IPS DF 6.9 (cell line): ENCODE data around the gene CDK5R2.

ENCODE experiments used
- DNase-seq: peaks from one replicate; pipeline ENCODE4 v3.0.0-alpha.2; 2013; ENCODE audit warnings: low read depth, low spot score
- H3K27ac ChIP-seq: one replicate; pipeline ENCODE4 v1.5.1; 2013; ENCODE audit warnings: low read length, control low read depth
- H3K27me3 ChIP-seq: 2 replicates; pipeline ENCODE4 v1.6.1; 2013; ENCODE audit warnings: mild to moderate bottlenecking, low read length; ENCODE audit not compliant: control insufficient read depth, insufficient read depth
- H3K36me3 ChIP-seq: 2 replicates; pipeline ENCODE4 v1.6.1; 2013; ENCODE audit warnings: low read length; ENCODE audit not compliant: control insufficient read depth, insufficient read depth
- H3K4me1 ChIP-seq: 2 replicates; pipeline ENCODE4 v1.6.1; 2013; ENCODE audit warnings: low read length; ENCODE audit not compliant: control insufficient read depth, insufficient read depth
- H3K4me3 ChIP-seq: 2 replicates; pipeline ENCODE4 v1.5.1; 2013; ENCODE audit warnings: mild to moderate bottlenecking, low read length
- H3K9me3 ChIP-seq: 2 replicates; pipeline ENCODE4 v1.6.1; 2013; ENCODE audit warnings: low read length, inconsistent platforms; ENCODE audit not compliant: control insufficient read depth, insufficient read depth
- WGBS: extraction: QIAGEN DNeasy Blood & Tissue Kit; methylation state at CpG from one replicate; pipeline ENCODE4 v1.1.7; 2013; ENCODE audit warnings: mixed read lengths, missing lambda C conversion rate; ENCODE audit not compliant: insufficient read length, insufficient coverage; 5-methylcytosine and 5-hydroxymethylcytosine counted together

CDK5R2 gene

DNA sequence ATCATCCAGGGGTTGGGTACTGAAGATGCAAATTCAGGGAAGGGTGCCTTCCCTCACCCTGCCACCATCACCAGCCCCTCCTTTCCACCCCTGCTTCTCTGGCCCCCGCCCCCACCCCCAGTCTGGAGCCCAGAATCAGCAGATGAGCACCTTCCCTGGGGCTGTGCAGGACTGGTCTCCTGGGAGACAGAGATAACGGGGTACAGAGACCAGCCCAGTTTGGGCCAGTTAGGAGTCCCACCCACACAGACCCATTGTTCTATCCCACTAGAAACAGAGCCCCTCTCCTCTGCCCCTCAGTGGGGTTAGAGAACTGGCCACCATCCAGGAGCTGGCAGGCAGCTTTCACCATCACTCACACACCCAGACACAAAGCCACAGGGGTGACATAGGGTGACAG lies 38.3 kb downstream of the CDK5R2 start:
- no CpG with 5 or more reads among the region's 2 CpGs for WGBS
- Histone ChIP-seq H3K4me1 (peaks cover 11% of the 10 kb centered on the region), H3K4me3 (no peak overlapping the region), H3K27ac (no peak overlapping the region), H3K9me3 (no peaks in the 10 kb centered on the region), H3K27me3 (peaks cover 93% of the 10 kb centered on the region), H3K36me3 (no peaks in the 10 kb centered on the region)
- no peak for DNase-seq

DNA sequence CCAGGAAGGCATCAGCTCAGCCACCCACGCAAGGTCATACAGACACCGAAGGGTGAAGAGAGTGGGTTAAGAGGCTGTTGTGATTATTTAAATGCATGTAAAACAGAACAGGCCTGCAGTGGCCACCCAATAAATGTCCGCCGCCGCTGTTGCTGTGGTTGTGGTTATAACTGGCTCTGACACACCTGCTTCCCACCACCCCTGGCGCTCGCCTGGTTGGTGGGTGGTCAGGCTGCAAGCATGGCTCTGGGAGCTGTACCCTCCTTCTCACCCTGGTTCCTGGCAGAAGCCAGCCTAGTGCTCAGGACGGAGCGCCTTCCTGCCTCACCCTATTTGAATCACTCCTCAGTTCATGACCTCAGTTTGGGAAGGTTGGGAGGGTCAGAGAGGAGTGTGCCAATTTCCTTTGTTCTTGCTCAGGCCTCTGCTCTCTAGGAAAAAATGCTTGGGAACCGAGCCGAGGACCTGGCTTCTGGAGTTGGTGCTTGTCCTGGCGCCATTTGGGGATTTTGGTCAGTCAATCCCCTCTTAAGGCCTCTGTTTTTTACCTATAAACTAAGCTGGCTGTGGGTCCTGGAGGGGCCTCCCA lies 39.0 kb downstream of the CDK5R2 start:
- H3K36me3 ChIP-seq = no peaks in the 10 kb centered on the region
- H3K27ac ChIP-seq = no peak overlapping the region
- WGBS = no CpG with 5 or more reads among the region's 12 CpGs
- peaks cover 88% of the 10 kb centered on the region for H3K27me3 ChIP-seq
- no peak for DNase-seq
- H3K4me3 ChIP-seq = no peak overlapping the region
- no peaks in the 10 kb centered on the region for H3K9me3 ChIP-seq
- peaks cover 9% of the 10 kb centered on the region; the same call in 1 of the 2 replicates for H3K4me1 ChIP-seq

GRCh38 chr2:218999021-218999880 lies 39.8 kb downstream of the CDK5R2 start:
- no peaks in the 10 kb centered on the region for H3K9me3 ChIP-seq
- peaks cover 88% of the 10 kb centered on the region for H3K27me3 ChIP-seq
- no peak for DNase-seq
- WGBS = no CpG with 5 or more reads among the region's 10 CpGs
- H3K4me1 ChIP-seq = peaks cover 9% of the 10 kb centered on the region; the same call in 1 of the 2 replicates
- H3K27ac ChIP-seq = no peak overlapping the region
- no peaks in the 10 kb centered on the region for H3K36me3 ChIP-seq
- no peak overlapping the region for H3K4me3 ChIP-seq

DNA sequence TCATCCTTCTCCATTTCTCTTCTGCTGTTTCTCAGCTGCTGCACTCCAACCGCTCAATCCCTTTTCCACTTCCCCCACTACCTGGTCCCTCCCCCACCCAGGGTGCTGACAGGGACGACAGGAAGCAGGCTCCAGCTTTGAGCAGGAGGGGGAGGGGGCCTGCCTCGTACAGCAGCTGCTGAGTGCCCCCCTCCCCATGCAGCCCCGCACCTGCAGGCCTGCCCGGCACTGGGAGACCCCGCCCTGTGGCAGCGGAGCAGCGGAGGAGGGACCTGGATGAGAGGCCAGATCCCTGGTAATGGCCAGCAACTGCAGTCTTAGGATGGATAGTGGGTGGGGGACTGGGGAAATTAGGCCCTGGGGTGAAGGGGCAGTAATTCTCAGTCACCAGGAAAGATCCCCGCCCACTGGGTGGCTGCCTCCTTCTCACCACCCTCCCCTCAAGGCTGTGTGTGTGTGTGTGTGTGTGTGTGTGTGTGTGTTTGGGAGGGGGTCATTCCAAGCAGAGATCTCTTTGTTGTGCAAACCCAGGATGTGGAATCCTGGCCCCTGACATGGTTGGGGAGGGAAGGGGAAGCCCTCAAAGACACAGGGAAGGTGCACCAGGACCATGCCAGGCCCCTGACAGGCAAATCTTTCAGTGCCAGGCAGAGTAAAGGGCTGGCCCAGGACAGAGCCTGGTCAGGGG lies 40.6 kb downstream of the CDK5R2 start:
- H3K27ac ChIP-seq = no peak overlapping the region
- no peaks in the 10 kb centered on the region for H3K9me3 ChIP-seq
- H3K4me1 ChIP-seq = peaks cover 9% of the 10 kb centered on the region; the same call in 1 of the 2 replicates
- H3K27me3 ChIP-seq = peaks cover 84% of the 10 kb centered on the region
- no peak for DNase-seq
- H3K4me3 ChIP-seq = no peak overlapping the region
- WGBS = no CpG with 5 or more reads among the region's 9 CpGs
- H3K36me3 ChIP-seq = no peaks in the 10 kb centered on the region

GRCh38 chr2:219000569-219000960 lies 41.1 kb downstream of the CDK5R2 start:
- H3K27me3 ChIP-seq = peaks cover 80% of the 10 kb centered on the region
- DNase-seq = no peak
- no peak overlapping the region for H3K4me3 ChIP-seq
- no peaks in the 10 kb centered on the region for H3K36me3 ChIP-seq
- no peaks in the 10 kb centered on the region for H3K9me3 ChIP-seq
- no CpG with 5 or more reads among the region's 8 CpGs for WGBS
- H3K27ac ChIP-seq = no peak overlapping the region
- peaks cover 9% of the 10 kb centered on the region; the same call in 1 of the 2 replicates for H3K4me1 ChIP-seq

DNA sequence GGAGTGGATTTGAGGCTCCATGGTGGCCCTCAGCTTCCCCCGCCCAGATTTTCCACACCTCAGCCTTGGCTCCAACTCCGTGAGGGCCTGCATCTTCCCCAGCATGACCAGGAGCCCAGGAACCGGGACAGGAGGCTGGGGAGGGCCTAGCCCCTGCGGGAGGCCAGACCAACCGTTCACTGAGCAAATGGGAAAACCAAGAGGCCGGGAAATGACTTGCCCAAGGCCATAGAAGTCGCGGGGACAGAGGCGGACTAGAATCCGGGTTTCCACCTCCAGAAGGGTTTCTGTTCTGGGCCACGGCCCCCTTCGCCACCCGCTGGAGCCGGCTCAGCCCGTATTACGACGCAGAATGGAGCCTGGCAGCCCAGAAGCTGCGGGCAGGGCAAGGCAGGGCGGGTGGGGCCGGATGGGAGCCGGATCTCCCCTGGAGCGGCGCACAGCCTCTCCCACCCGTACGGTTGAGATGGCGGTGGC lies 41.7 kb downstream of the CDK5R2 start:
- H3K4me3 ChIP-seq = no peak overlapping the region
- peaks cover 9% of the 10 kb centered on the region; the same call in 1 of the 2 replicates for H3K4me1 ChIP-seq
- peaks cover 76% of the 10 kb centered on the region for H3K27me3 ChIP-seq
- DNase-seq = no peak
- no peaks in the 10 kb centered on the region for H3K36me3 ChIP-seq
- WGBS = no CpG with 5 or more reads among the region's 26 CpGs
- no peak overlapping the region for H3K27ac ChIP-seq
- H3K9me3 ChIP-seq = no peaks in the 10 kb centered on the region

DNA sequence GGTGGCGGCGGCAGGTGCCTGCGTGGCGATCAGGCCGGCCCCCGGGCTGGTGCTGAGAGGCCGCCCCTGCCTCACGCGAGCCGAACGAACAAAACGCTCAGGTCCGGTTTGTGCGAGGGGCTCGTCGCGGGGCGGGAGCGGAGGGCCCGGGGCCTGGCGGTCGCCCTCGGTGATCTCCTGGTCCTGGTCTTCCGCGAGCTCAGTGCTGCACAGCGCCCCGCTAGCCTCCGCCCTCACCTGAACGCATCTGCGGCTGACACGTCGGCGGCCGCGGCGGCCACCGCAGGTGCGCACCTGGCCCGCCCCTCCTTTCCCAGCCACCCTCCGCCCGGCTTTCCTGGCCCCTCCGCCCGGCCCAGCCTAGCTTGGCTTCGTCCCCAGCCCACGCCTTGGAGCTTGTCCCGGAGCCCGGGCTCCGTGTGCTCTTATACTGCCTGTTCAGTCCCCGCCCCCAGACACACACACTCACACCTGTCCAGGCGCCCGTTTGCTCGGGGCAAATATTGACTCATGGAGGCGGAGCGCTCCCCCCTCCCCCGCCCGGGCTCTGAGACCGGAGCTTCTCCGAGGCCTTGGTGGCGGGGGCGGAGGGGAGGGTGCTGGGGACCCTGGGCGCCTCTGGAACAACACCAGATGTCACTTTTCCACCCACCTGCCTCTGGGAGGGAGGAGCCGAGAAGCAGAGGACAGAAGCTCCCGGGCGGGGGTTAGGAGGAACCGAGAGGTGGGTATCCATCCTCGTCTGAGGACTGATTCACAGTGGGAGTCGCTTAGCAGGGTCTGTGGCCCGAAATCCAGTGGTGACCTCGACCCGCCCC lies 42.3 kb downstream of the CDK5R2 start:
- Histone ChIP-seq H3K27me3 (peaks cover 69% of the 10 kb centered on the region), H3K27ac (no peak overlapping the region), H3K9me3 (no peaks in the 10 kb centered on the region), H3K4me1 (peaks cover 7% of the 10 kb centered on the region; the same call in 1 of the 2 replicates), H3K4me3 (no peak overlapping the region; the same call in 1 of the 2 replicates), H3K36me3 (no peaks in the 10 kb centered on the region)
- DNase-seq = no peak
- WGBS = no CpG with 5 or more reads among the region's 70 CpGs

DNA sequence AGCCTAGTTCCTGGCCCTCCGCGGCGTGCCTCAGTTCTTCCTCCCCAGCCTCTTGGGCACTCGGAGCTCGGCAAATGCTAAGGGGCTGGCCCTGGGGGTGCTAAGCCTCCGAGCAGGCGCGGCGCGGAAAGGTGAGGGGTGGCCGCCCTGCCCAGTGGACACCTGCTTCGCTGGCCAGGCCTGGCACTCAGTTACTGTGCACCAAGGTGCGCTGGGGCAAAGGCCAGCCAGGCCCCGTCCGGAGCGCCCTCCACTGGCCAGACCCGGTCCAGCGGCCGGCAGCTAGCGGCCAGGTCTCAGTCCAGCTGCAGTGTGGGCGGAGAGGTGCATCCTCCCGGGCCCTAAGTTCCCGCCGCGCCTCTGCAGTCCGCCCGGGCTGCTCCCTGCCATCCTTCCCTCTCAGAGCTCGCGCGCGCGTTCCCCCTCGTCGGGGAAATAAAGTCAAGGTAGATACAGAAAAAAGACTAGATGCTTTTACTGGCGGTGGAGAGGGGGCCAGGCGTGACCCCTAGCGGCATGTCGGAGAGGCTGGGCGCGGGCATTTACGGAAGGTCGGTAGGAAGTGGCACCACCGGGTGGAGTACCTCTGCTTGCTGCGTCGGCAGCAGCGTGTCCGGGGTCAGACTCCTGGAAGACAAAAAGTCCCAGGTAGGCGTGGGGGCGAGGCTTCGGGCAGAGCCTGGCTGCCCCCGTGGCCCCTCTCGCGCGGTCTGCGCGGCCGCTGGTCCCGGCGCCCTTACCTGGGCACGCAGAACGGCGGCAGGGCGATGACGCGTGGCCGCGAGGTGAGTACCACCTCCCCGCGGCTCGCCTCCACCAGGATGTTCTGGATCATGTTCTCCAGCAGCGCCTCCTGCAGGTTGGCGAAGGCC lies 43.2 kb downstream of the CDK5R2 start:
- DNase-seq = no peak
- no peak overlapping the region for H3K27ac ChIP-seq
- H3K27me3 ChIP-seq = peaks cover 63% of the 10 kb centered on the region
- peak overlapping the region; percentile 42; the same call in 1 of the 2 replicates for H3K4me3 ChIP-seq
- no peaks in the 10 kb centered on the region for H3K9me3 ChIP-seq
- no peaks in the 10 kb centered on the region for H3K36me3 ChIP-seq
- WGBS = no CpG with 5 or more reads among the region's 72 CpGs
- H3K4me1 ChIP-seq = peaks cover 7% of the 10 kb centered on the region; the same call in 1 of the 2 replicates

DNA sequence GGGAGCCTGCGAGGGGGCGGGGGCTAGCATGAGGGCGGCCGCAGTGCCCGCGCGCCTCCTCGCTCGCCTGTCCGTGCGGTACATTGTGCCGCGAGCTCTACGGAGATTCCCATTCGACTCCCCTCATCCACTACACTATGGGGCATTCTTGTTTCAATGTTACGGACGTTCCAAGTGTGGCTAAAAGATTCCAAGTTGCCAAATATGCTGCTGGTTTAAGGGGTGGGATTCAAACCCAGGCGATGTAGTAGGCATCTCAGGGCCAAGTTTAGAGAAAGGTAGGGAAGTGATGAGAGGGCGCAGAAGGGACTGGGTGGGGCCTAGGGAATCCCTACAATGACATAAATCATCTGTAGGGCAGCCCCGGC lies 43.8 kb downstream of the CDK5R2 start:
- no peak overlapping the region for H3K4me3 ChIP-seq
- H3K36me3 ChIP-seq = no peaks in the 10 kb centered on the region
- H3K9me3 ChIP-seq = no peaks in the 10 kb centered on the region
- H3K27me3 ChIP-seq = peaks cover 57% of the 10 kb centered on the region
- peaks cover 7% of the 10 kb centered on the region; the same call in 1 of the 2 replicates for H3K4me1 ChIP-seq
- no peak overlapping the region for H3K27ac ChIP-seq
- no peak for DNase-seq
- WGBS = no CpG with 5 or more reads among the region's 20 CpGs
